GM10248 (cell line): Measurements from ENCODE around the gene SHH.

Experiments
- CTCF ChIA-PET: fragments of 300-600 bp; sonication (Branson Sonifier 250); formaldehyde crosslinking; extraction: SDS; loops from one replicate; lab custom pipeline; 2021; ENCODE audit warnings: antibody characterized with exemption; lab: Yijun Ruan, JAX
- POLR2A ChIA-PET: fragments of 350-650 bp; sonication (Branson Sonifier 250); formaldehyde crosslinking; extraction: SDS; loops from one replicate; lab custom pipeline; 2020; ENCODE audit warnings: antibody characterized with exemption; lab: Yijun Ruan, JAX
- DNase-seq: peaks from one replicate; pipeline ENCODE4 v3.0.0; 2012; ENCODE audit errors: extremely low spot score
- TF ChIP-seq, protein P1 (sequence below): IDR thresholded peaks from 2 replicates; pipeline ENCODE4 v1.5.1; 2012; ENCODE audit warnings: mild to moderate bottlenecking, low read depth; ENCODE audit errors: extremely low read depth, missing control alignments, control extremely low read depth

The SHH gene

DNA sequence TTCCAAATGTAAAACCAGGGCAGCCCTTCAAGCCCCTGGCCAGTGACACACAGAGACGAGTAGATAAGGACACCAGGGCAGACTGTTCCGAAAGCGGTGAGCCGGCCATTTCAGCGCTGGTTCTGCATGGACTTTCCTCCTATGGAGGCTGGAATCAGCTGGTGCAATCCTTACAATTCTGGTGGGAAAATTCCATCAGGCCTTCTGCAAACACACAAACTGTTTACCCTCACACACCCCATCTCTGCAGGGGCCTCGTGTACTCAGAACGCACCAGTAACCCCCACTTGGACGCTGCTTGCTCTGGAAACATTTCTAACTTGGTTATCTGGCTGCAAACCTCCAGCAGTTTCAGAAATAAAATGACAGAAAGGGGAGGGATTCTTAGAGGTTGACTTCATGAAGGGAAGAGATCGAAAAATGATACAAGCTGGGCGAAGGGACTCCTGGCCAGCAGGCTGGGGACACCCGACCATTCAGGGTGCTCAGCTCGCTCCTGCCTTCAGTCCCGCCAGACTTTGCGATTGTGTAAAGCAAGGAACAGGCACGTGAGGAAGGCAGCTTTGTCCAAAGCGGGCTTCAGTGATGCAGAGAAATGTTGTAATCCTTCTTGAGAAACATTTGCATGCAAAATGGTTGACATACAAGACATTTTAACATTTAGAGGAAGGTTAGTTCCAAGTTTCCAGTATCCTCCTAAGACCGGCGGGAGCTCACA, 19.7 kb upstream of the SHH start:
- CTCF ChIA-PET = interaction anchor here (1.1 to 1.2 kb wide), 2 partner anchors 16 to 244 kb away, joined by 3 to 4 read pairs; no protein-coding TSS in a partner anchor
- DNase-seq = no peak
- TF ChIP-seq, protein P1, sequence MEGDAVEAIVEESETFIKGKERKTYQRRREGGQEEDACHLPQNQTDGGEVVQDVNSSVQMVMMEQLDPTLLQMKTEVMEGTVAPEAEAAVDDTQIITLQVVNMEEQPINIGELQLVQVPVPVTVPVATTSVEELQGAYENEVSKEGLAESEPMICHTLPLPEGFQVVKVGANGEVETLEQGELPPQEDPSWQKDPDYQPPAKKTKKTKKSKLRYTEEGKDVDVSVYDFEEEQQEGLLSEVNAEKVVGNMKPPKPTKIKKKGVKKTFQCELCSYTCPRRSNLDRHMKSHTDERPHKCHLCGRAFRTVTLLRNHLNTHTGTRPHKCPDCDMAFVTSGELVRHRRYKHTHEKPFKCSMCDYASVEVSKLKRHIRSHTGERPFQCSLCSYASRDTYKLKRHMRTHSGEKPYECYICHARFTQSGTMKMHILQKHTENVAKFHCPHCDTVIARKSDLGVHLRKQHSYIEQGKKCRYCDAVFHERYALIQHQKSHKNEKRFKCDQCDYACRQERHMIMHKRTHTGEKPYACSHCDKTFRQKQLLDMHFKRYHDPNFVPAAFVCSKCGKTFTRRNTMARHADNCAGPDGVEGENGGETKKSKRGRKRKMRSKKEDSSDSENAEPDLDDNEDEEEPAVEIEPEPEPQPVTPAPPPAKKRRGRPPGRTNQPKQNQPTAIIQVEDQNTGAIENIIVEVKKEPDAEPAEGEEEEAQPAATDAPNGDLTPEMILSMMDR = no peak
- POLR2A ChIA-PET = no interaction called here

- TF ChIP-seq, protein P1 = no peak
- CTCF ChIA-PET = interaction anchor here (1.1 kb wide), 1 partner anchor 243 kb away, joined by 3 read pairs; no protein-coding TSS in a partner anchor
- POLR2A ChIA-PET = no interaction called here
Measured at GRCh38 chr7:155830961-155831806, 18.9 kb upstream of the SHH start.

GRCh38 chr7:155829796-155830470, 17.7 kb upstream of the SHH start:
- TF ChIP-seq, protein P1 = no peak
- ChIA-PET POLR2A (no interaction called here), CTCF (interaction anchor here (1.2 to 1.8 kb wide), 2 partner anchors 9 to 13 kb away, joined by 4 read pairs; no protein-coding TSS in a partner anchor)
- no peak for DNase-seq

More at GRCh38 chr7:155830961-155831806, 18.9 kb upstream of the SHH start:
- no peak for DNase-seq

GRCh38 chr7:155825336-155825735, 13.1 kb upstream of the SHH start:
- DNase-seq = no peak
- TF ChIP-seq, protein P1 = no peak
- ChIA-PET CTCF (interaction anchor here (1.6 kb wide), 1 partner anchor 9 kb away, joined by 6 read pairs; no protein-coding TSS in a partner anchor), POLR2A (no interaction called here)

- DNase-seq = no peak
- POLR2A ChIA-PET = no interaction called here
- TF ChIP-seq, protein P1 = no peak
- CTCF ChIA-PET = interaction anchor here (1.6 kb wide), 1 partner anchor 8 kb away, joined by 6 read pairs; no protein-coding TSS in a partner anchor
Measured at GRCh38 chr7:155824227-155824886, 12.1 kb upstream of the SHH start.
